ENCODE data around the gene CEP170.

CEP170 gene

DNA sequence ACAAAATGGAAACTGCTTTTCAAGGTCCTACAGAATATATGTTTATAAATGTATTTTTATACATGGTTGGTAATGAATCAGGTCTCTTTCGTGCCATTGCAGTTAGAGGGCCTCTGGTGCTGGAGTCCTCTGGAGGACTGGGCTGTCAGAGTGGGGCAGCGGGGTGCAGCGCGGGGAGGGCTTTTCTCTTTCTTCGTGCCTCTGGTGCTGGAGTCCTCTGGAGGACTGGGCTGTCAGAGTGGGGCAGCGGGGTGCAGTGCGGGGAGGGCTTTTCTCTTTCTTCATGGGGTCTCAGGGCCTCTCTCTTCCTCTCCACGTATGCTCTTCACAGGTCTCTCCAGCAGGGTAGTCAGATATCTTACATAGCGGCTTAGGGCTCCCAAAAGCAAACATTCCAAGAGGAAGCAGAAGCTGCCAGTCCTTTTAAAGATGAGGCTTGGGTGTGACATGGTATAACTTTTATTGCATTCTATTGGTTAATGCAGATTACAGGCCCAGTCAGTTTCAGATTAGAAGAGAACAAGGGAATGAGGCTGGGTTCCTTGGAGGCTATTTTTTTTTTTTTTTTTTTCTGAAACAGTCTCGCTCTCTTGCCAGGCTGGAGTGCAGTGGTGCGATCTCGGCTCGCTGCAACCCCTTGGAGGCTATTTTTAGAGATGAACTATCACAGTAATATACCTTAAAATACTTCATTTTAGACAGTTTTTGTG is 13.8 kb upstream of the CEP170 start:
- no peak overlapping the region for H3K9ac ChIP-seq (ENCODE audit: low read length)
- H3K27me3 ChIP-seq (ENCODE audit: control insufficient read depth, insufficient read depth, low read length), result no peaks in the 10 kb centered on the region
- H3K36me3 ChIP-seq (ENCODE audit: control insufficient read depth, insufficient read depth, low read length), result no peaks in the 10 kb centered on the region
- H3K27ac ChIP-seq (ENCODE audit: low read depth, low read length), result no peak overlapping the region
- H3K9me3 ChIP-seq (ENCODE audit: control insufficient read depth, insufficient read depth, low read depth, low read length), result 0 out of 2 replicates have a peak, but pooled peaks cover 2% of the 10 kb centered on the region
- H3K4me3 ChIP-seq (ENCODE audit: low read depth, low read length), result no peak overlapping the region
- peaks cover 18% of the 10 kb centered on the region for H3K4me1 ChIP-seq (ENCODE audit: control insufficient read depth, insufficient read depth, low read length)

DNA sequence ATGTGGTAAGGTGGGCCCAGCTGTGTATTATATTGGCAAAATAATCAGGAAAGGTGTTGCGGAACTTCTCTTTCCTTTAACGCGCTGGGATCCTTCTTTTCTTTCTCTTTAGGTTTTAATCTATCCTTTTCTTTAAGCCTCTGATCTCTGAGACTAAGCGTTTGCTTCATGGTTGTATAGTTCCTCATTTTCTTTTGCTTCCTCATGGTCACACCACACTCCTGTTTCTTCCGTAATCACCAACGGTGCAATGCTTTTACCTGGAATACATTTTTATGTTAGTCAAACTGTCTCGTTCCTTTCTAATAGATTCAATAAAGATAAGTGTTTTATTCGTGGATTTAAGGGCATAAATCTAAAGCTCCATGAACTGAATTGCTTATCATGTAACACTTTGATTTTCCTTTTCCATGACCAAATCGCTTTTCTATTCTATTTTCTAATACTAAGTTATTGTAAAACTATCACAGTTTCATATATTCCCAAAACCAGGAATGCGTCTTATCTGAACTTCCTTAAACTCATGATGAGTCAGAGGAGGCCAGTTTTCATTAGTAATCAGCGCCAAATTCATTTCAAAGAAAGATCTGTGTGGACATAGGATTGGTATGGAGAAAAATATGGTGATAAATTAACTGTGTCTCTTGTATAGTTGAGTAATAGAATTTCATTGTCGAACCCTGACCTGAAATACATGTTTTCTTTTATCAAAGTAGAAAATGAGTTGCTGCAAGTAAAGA is 13.0 kb upstream of the CEP170 start:
- Histone ChIP-seq H3K27ac (ENCODE audit: low read depth, low read length) (no peak overlapping the region), H3K4me3 (ENCODE audit: low read depth, low read length) (no peak overlapping the region), H3K9ac (ENCODE audit: low read length) (no peak overlapping the region), H3K27me3 (ENCODE audit: control insufficient read depth, insufficient read depth, low read length) (no peaks in the 10 kb centered on the region), H3K36me3 (ENCODE audit: control insufficient read depth, insufficient read depth, low read length) (no peaks in the 10 kb centered on the region), H3K4me1 (ENCODE audit: control insufficient read depth, insufficient read depth, low read length) (peaks cover 18% of the 10 kb centered on the region), H3K9me3 (ENCODE audit: control insufficient read depth, insufficient read depth, low read depth, low read length) (0 out of 2 replicates have a peak, but pooled peaks cover 5% of the 10 kb centered on the region)

- Histone ChIP-seq H3K9ac (ENCODE audit: low read length) (no peak overlapping the region), H3K27me3 (ENCODE audit: control insufficient read depth, insufficient read depth, low read length) (no peaks in the 10 kb centered on the region), H3K9me3 (ENCODE audit: control insufficient read depth, insufficient read depth, low read depth, low read length) (0 out of 2 replicates have a peak, but pooled peaks cover 5% of the 10 kb centered on the region), H3K4me3 (ENCODE audit: low read depth, low read length) (no peak overlapping the region), H3K4me1 (ENCODE audit: control insufficient read depth, insufficient read depth, low read length) (peaks cover 18% of the 10 kb centered on the region), H3K27ac (ENCODE audit: low read depth, low read length) (no peak overlapping the region), H3K36me3 (ENCODE audit: control insufficient read depth, insufficient read depth, low read length) (no peaks in the 10 kb centered on the region)
Observed at GRCh38 chr1:243267471-243267880, 12.4 kb upstream of the CEP170 start.

DNA sequence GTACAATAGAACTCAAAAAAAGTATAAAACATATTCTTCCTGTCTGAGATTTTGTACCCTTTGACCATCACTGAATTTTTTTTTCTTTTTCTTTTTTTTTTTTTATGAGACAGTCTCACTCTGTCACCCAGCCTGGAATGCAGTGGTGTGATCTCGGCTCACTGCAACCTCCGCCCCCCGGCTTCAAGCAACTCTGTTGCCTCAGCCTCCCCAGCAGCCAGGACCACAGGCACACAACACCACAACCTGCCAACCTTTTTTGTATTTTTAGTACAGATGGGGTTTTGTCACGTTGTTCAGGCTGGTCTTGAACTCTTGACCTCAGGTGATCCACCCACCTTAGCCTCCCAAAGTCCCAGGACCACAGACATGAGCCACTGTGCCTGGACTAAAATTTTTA is 11.2 kb upstream of the CEP170 start:
- H3K9ac ChIP-seq (ENCODE audit: low read length), result no peak overlapping the region
- no peaks in the 10 kb centered on the region for H3K36me3 ChIP-seq (ENCODE audit: control insufficient read depth, insufficient read depth, low read length)
- peaks cover 18% of the 10 kb centered on the region for H3K4me1 ChIP-seq (ENCODE audit: control insufficient read depth, insufficient read depth, low read length)
- H3K4me3 ChIP-seq (ENCODE audit: low read depth, low read length), result no peak overlapping the region
- no peak overlapping the region for H3K27ac ChIP-seq (ENCODE audit: low read depth, low read length)
- H3K9me3 ChIP-seq (ENCODE audit: control insufficient read depth, insufficient read depth, low read depth, low read length), result 0 out of 2 replicates have a peak, but pooled peaks cover 5% of the 10 kb centered on the region
- H3K27me3 ChIP-seq (ENCODE audit: control insufficient read depth, insufficient read depth, low read length), result no peaks in the 10 kb centered on the region

GRCh38 chr1:243264717-243265116 is 9.6 kb upstream of the CEP170 start:
- no peaks in the 10 kb centered on the region for H3K27me3 ChIP-seq (ENCODE audit: control insufficient read depth, insufficient read depth, low read length)
- H3K4me1 ChIP-seq (ENCODE audit: control insufficient read depth, insufficient read depth, low read length), result peaks cover 11% of the 10 kb centered on the region
- H3K9ac ChIP-seq (ENCODE audit: low read length), result no peak overlapping the region
- no peaks in the 10 kb centered on the region for H3K36me3 ChIP-seq (ENCODE audit: control insufficient read depth, insufficient read depth, low read length)
- no peak overlapping the region for H3K4me3 ChIP-seq (ENCODE audit: low read depth, low read length)
- H3K9me3 ChIP-seq (ENCODE audit: control insufficient read depth, insufficient read depth, low read depth, low read length), result 0 out of 2 replicates have a peak, but pooled peaks cover 5% of the 10 kb centered on the region
- no peak overlapping the region for H3K27ac ChIP-seq (ENCODE audit: low read depth, low read length)

- Histone ChIP-seq H3K36me3 (ENCODE audit: control insufficient read depth, insufficient read depth, low read length) (no peaks in the 10 kb centered on the region), H3K27me3 (ENCODE audit: control insufficient read depth, insufficient read depth, low read length) (no peaks in the 10 kb centered on the region), H3K9ac (ENCODE audit: low read length) (no peak overlapping the region), H3K4me1 (ENCODE audit: control insufficient read depth, insufficient read depth, low read length) (0 out of 2 replicates have a peak, but pooled peaks cover 4% of the 10 kb centered on the region), H3K4me3 (ENCODE audit: low read depth, low read length) (no peak overlapping the region), H3K27ac (ENCODE audit: low read depth, low read length) (no peak overlapping the region), H3K9me3 (ENCODE audit: control insufficient read depth, insufficient read depth, low read depth, low read length) (0 out of 2 replicates have a peak, but pooled peaks cover 5% of the 10 kb centered on the region)
Observed at GRCh38 chr1:243261390-243261789, 6.3 kb upstream of the CEP170 start.

- Histone ChIP-seq H3K27me3 (ENCODE audit: control insufficient read depth, insufficient read depth, low read length) (no peaks in the 10 kb centered on the region), H3K36me3 (ENCODE audit: control insufficient read depth, insufficient read depth, low read length) (no peaks in the 10 kb centered on the region), H3K4me3 (ENCODE audit: low read depth, low read length) (no peak overlapping the region), H3K4me1 (ENCODE audit: control insufficient read depth, insufficient read depth, low read length) (0 out of 2 replicates have a peak, but pooled peaks cover 4% of the 10 kb centered on the region), H3K27ac (ENCODE audit: low read depth, low read length) (no peak overlapping the region), H3K9me3 (ENCODE audit: control insufficient read depth, insufficient read depth, low read depth, low read length) (0 out of 2 replicates have a peak, but pooled peaks cover 5% of the 10 kb centered on the region), H3K9ac (ENCODE audit: low read length) (no peak overlapping the region)
Observed at GRCh38 chr1:243260221-243260880, 5.3 kb upstream of the CEP170 start.

GRCh38 chr1:243258731-243259130 is 3.6 kb upstream of the CEP170 start:
- Histone ChIP-seq H3K27me3 (ENCODE audit: control insufficient read depth, insufficient read depth, low read length) (no peaks in the 10 kb centered on the region), H3K4me3 (ENCODE audit: low read depth, low read length) (no peak overlapping the region), H3K9me3 (ENCODE audit: control insufficient read depth, insufficient read depth, low read depth, low read length) (0 out of 2 replicates have a peak, but pooled peaks cover 2% of the 10 kb centered on the region), H3K36me3 (ENCODE audit: control insufficient read depth, insufficient read depth, low read length) (no peaks in the 10 kb centered on the region), H3K9ac (ENCODE audit: low read length) (no peak overlapping the region), H3K4me1 (ENCODE audit: control insufficient read depth, insufficient read depth, low read length) (0 out of 2 replicates have a peak, but pooled peaks cover 4% of the 10 kb centered on the region), H3K27ac (ENCODE audit: low read depth, low read length) (no peak overlapping the region)

- Histone ChIP-seq H3K9me3 (ENCODE audit: control insufficient read depth, insufficient read depth, low read depth, low read length) (no peaks in the 10 kb centered on the region), H3K4me3 (ENCODE audit: low read depth, low read length) (no peak overlapping the region), H3K27ac (ENCODE audit: low read depth, low read length) (no peak overlapping the region), H3K4me1 (ENCODE audit: control insufficient read depth, insufficient read depth, low read length) (0 out of 2 replicates have a peak, but pooled peaks cover 4% of the 10 kb centered on the region), H3K27me3 (ENCODE audit: control insufficient read depth, insufficient read depth, low read length) (no peaks in the 10 kb centered on the region), H3K9ac (ENCODE audit: low read length) (no peak overlapping the region), H3K36me3 (ENCODE audit: control insufficient read depth, insufficient read depth, low read length) (no peaks in the 10 kb centered on the region)
Observed at GRCh38 chr1:243257189-243257588, 2.1 kb upstream of the CEP170 start.

GRCh38 chr1:243256590-243256989 is 1.5 kb upstream of the CEP170 start:
- Histone ChIP-seq H3K4me1 (ENCODE audit: control insufficient read depth, insufficient read depth, low read length) (0 out of 2 replicates have a peak, but pooled peaks cover 9% of the 10 kb centered on the region), H3K4me3 (ENCODE audit: low read depth, low read length) (peak overlapping the region; percentile 76), H3K9ac (ENCODE audit: low read length) (peak overlapping the region; percentile 79), H3K9me3 (ENCODE audit: control insufficient read depth, insufficient read depth, low read depth, low read length) (no peaks in the 10 kb centered on the region), H3K36me3 (ENCODE audit: control insufficient read depth, insufficient read depth, low read length) (no peaks in the 10 kb centered on the region), H3K27me3 (ENCODE audit: control insufficient read depth, insufficient read depth, low read length) (no peaks in the 10 kb centered on the region), H3K27ac (ENCODE audit: low read depth, low read length) (no peak overlapping the region)

Data from HUES6 (cell line).